Hepatocyte (in vitro differentiated cells): Measurements from ENCODE around the gene PLSCR3. TPM values are rescaled to one million over a fixed set of nuclear protein-coding genes. Genes with fewer than 3 reads are reported as not detected.
"Not testable (repeated sequence)": the region's sequence is repeated elsewhere in the genome, so short reads cannot be mapped to it uniquely, and the experiment has no call there.

Source experiments
- DNase-seq: peaks from one replicate; pipeline ENCODE4 v3.0.0-alpha.2; 2016; ENCODE audit warnings: low spot score
- H2AFZ ChIP-seq: fragments of 200-600 bp; sonication (generic); 2 replicates; pipeline ENCODE4 v1.6.0; 2016; ENCODE audit warnings: antibody characterized with exemption, mild to moderate bottlenecking
- H3K27ac ChIP-seq: fragments of 200-600 bp; sonication (generic); 2 replicates; pipeline ENCODE4 v1.5.1; 2016; ENCODE audit warnings: mild to moderate bottlenecking
- H3K27me3 ChIP-seq: fragments of 200-600 bp; sonication (generic); 2 replicates; pipeline ENCODE4 v1.6.1; 2016
- H3K36me3 ChIP-seq: fragments of 200-600 bp; sonication (generic); replicated peaks from 2 replicates; pipeline ENCODE4 v1.5.1; 2016; ENCODE audit warnings: low read depth; ENCODE audit not compliant: insufficient read depth
- H3K4me1 ChIP-seq: fragments of 200-600 bp; sonication (generic); 2 replicates; pipeline ENCODE4 v1.5.1; 2016; ENCODE audit warnings: mild to moderate bottlenecking, moderate library complexity; ENCODE audit not compliant: insufficient read depth
- H3K4me2 ChIP-seq: fragments of 200-600 bp; sonication (generic); 2 replicates; pipeline ENCODE4 v1.6.0; 2016
- H3K4me3 ChIP-seq: fragments of 200-600 bp; sonication (generic); 2 replicates; pipeline ENCODE4 v1.5.1; 2016; ENCODE audit warnings: mild to moderate bottlenecking
- H3K79me2 ChIP-seq: fragments of 200-600 bp; sonication (generic); 2 replicates; pipeline ENCODE4 v1.6.0; 2017; ENCODE audit warnings: mild to moderate bottlenecking
- H3K9me2 ChIP-seq: fragments of 200-600 bp; sonication (generic); replicated peaks from 2 replicates; pipeline ENCODE4 v1.6.0; 2017; ENCODE audit warnings: mild to moderate bottlenecking; ENCODE audit not compliant: insufficient read depth
- H3K9me3 ChIP-seq: fragments of 200-600 bp; sonication (generic); 2 replicates; pipeline ENCODE4 v1.5.1; 2016; ENCODE audit warnings: low read depth, mild to moderate bottlenecking
- H4K20me1 ChIP-seq: fragments of 200-600 bp; sonication (generic); 2 replicates; pipeline ENCODE4 v1.6.0; 2016; ENCODE audit warnings: mild to moderate bottlenecking; ENCODE audit not compliant: insufficient read depth, poor library complexity, severe bottlenecking
- EZH2 ChIP-seq: fragments of 200-600 bp; sonication (generic); IDR thresholded peaks from 2 replicates; pipeline ENCODE4 v1.6.1; 2016; ENCODE audit warnings: antibody characterized with exemption, mild to moderate bottlenecking, borderline replicate concordance
- EZH2phosphoT487 ChIP-seq: fragments of 200-600 bp; sonication (generic); IDR thresholded peaks from one replicate; pipeline ENCODE4 v1.6.1; 2018; ENCODE audit warnings: antibody characterized with exemption, mild to moderate bottlenecking, low read depth, moderate library complexity; ENCODE audit not compliant: unreplicated experiment, severe bottlenecking
- WGBS: methylation state at CpG from one replicate; pipeline ENCODE4 v1.1.6; 2016; ENCODE audit warnings: low lambda C conversion rate; ENCODE audit errors: missing lambda C conversion rate; 5-methylcytosine and 5-hydroxymethylcytosine counted together
- polyA plus RNA-seq: library from polyadenylated mRNA; unstranded; fragments of >200 nt; fragmentation: Nextera tagmentation; extraction: Ambion mirVana; gene quantifications from 2 replicates; pipeline ENCODE4 v1.2.1, GENCODE V29; 2016
- total RNA-seq: library from RNA; depleted of rRNA; stranded (reverse); fragments of >200 nt; gene quantifications from 2 replicates; pipeline ENCODE4 v1.2.3, GENCODE V29; 2014
- TF ChIP-seq, protein P1 (sequence below): fragments of 200-600 bp; sonication (generic); IDR thresholded peaks from 2 replicates; pipeline ENCODE4 v1.5.1; 2016; ENCODE audit warnings: antibody characterized with exemption, mild to moderate bottlenecking; ENCODE audit not compliant: poor library complexity

PLSCR3 gene
- total and polyA plus RNA-seq, 2 experiments from 2014 or later: 17.6 to 59.6 TPM

DNA sequence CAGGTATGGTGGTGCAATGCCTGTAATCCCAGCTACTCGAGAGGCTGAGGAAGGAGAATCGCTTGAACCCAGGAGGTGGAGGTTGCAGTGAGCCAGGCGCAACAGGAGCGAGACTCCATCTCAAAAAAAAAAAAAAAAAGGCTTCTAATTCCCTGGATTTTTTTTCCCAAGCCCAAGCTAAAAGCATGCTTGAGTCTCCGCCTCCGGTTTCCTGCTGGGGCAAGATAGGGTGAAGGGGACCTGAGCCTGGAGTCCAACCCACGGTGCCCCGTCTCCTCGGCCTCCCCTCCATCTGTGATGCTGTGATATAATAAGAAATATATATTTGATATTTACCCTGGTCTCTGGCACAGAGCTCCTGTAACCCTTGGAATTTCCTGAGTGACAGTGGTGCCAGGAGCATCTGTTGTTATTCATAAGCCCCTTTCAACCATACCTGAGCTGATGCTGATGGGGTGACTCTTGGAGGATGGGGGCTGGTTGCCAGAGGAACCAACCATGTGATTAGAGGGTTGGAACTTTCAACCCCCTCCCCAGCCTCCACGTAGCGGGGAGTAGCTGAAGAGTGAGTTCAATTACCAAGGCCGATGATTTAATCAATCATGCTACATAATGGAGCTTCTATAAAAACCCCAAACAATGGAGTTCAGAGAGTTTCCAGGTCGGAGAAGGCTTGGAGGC, 26.3 kb downstream of the PLSCR3 start:
- H3K27ac ChIP-seq: no peak overlapping the region
- H2AFZ ChIP-seq: no peak overlapping the region
- H3K27me3 ChIP-seq: no peaks in the 10 kb centered on the region
- TF ChIP-seq, protein P1, sequence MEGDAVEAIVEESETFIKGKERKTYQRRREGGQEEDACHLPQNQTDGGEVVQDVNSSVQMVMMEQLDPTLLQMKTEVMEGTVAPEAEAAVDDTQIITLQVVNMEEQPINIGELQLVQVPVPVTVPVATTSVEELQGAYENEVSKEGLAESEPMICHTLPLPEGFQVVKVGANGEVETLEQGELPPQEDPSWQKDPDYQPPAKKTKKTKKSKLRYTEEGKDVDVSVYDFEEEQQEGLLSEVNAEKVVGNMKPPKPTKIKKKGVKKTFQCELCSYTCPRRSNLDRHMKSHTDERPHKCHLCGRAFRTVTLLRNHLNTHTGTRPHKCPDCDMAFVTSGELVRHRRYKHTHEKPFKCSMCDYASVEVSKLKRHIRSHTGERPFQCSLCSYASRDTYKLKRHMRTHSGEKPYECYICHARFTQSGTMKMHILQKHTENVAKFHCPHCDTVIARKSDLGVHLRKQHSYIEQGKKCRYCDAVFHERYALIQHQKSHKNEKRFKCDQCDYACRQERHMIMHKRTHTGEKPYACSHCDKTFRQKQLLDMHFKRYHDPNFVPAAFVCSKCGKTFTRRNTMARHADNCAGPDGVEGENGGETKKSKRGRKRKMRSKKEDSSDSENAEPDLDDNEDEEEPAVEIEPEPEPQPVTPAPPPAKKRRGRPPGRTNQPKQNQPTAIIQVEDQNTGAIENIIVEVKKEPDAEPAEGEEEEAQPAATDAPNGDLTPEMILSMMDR: no peak
- TF ChIP-seq EZH2phosphoT487 (no peak), EZH2 (no peak)
- H3K36me3 ChIP-seq: no peaks in the 10 kb centered on the region
- H3K4me3 ChIP-seq: no peak overlapping the region
- no peaks in the 10 kb centered on the region for H3K79me2 ChIP-seq
- H3K4me2 ChIP-seq: no peak overlapping the region
- no peaks in the 10 kb centered on the region for H3K9me2 ChIP-seq
- no peaks in the 10 kb centered on the region for H3K9me3 ChIP-seq
- DNase-seq: no peak
- H3K4me1 ChIP-seq: no peaks in the 10 kb centered on the region
- 78% methylated on average over 11 of the region's 13 CpGs for WGBS
- H4K20me1 ChIP-seq: no peaks in the 10 kb centered on the region

DNA sequence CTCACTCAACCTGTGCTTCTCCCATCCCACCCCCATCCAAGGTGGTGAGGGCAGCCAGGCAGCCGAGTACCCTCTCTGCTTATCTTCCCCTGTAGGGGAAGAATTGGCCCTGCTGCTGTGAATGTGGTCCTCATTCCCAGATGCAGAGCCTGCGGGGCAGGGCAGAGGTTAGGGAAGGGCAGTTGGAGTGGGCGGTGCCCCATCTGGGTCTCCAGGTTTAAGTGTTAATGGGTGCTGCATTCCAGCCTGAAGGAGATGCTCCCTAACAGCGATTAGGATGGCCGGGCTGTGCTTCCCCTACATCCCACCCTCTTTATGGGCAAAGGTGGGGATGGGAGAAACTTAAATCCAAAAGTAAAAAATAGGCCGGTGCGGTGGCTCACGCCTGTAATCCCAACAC, 27.2 kb downstream of the PLSCR3 start:
- 77% methylated on average over 8 of the region's 8 CpGs for WGBS
- H3K36me3 ChIP-seq: no peaks in the 10 kb centered on the region
- no peaks in the 10 kb centered on the region for H3K9me2 ChIP-seq
- no peak overlapping the region for H3K4me2 ChIP-seq
- DNase-seq: no peak
- no peak overlapping the region for H3K27ac ChIP-seq
- no peak overlapping the region for H2AFZ ChIP-seq
- TF ChIP-seq, protein P1: no peak
- no peak for TF ChIP-seq EZH2phosphoT487
- TF ChIP-seq EZH2: no peak
- no peaks in the 10 kb centered on the region for H3K79me2 ChIP-seq
- no peaks in the 10 kb centered on the region for H3K9me3 ChIP-seq
- no peaks in the 10 kb centered on the region for H4K20me1 ChIP-seq
- H3K4me3 ChIP-seq: no peak overlapping the region
- no peaks in the 10 kb centered on the region for H3K4me1 ChIP-seq
- no peaks in the 10 kb centered on the region for H3K27me3 ChIP-seq

DNA sequence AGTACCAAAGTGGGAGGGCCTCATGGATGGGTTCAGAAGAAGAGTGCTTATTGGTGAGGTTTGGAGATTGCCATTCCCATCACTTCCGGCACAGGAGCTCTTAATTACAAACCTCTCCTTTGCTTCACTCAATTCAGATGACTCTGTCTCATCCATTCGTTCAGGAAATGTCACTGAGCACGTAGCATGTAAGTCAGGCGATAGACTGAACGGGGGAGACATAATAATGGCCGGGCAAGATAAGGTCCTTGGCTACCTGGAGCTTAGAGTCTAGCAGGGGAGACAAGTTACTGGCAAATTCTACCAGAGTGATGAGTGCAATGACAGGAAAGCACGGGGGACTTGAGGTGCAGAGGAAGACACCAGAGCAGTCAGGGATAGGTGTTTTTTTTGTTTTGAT, 28.4 kb downstream of the PLSCR3 start:
- not testable (repeated sequence) for H3K4me2 ChIP-seq, DNase-seq, H3K36me3 ChIP-seq, H3K27me3 ChIP-seq, H3K4me3 ChIP-seq, H3K79me2 ChIP-seq, H3K9me2 ChIP-seq, H3K27ac ChIP-seq, H2AFZ ChIP-seq, H3K9me3 ChIP-seq, H3K4me1 ChIP-seq, H4K20me1 ChIP-seq
- 84% methylated on average over 7 of the region's 7 CpGs for WGBS

DNA sequence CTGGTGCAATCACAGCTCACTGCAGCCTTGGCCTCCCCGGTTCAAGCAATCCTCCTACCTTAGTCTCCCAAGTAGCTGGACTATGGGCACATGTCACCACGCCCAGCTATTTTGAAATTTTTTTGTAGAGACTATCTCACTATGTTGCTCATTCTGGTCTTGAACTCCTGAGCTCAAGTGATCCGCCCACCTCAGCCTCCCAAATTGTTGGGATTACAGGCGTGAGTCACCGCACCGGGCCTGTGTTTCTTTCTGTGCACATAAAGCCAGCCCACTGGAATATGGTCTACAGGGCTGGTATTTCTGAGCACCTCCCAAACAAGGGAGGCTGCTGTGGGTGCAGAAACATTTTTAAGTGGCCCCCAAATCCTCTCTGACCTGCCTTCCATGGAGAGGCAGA, 31.0 kb downstream of the PLSCR3 start:
- TF ChIP-seq EZH2 (no peak), EZH2phosphoT487 (no peak)
- TF ChIP-seq, protein P1: no peak
- Histone ChIP-seq H2AFZ (no peak overlapping the region), H3K4me3 (no peak overlapping the region), H3K9me2 (no peaks in the 10 kb centered on the region), H3K27me3 (no peaks in the 10 kb centered on the region), H3K27ac (no peak overlapping the region), H3K36me3 (no peaks in the 10 kb centered on the region), H4K20me1 (no peaks in the 10 kb centered on the region), H3K9me3 (no peaks in the 10 kb centered on the region), H3K4me1 (no peaks in the 10 kb centered on the region), H3K79me2 (no peaks in the 10 kb centered on the region), H3K4me2 (no peak overlapping the region)
- DNase-seq: no peak
- WGBS: 72% methylated on average over 6 of the region's 6 CpGs
